ENCODE results near the gene TMC6. TPM values are rescaled to one million over a fixed set of nuclear protein-coding genes. Genes with fewer than 3 reads are reported as not detected.

TMC6 gene
- total and polyA plus RNA-seq, 2 of the 4 experiments (the other 2 are of a cell fraction) = 0.19 TPM; not detected in 1

- H3K56ac ChIP-seq (ENCODE audit: extremely low read depth, insufficient read depth, low read length) = no peak overlapping the region
- POLR2A ChIA-PET (ENCODE audit: unreplicated experiment) = no interaction called here
- dilution Hi-C loops (cut with HindIII; ENCODE audit: low sequenced_read_pairs, unreplicated experiment) = no loop called here
- in situ Hi-C loops (cut with MboI; ENCODE audit: low sequenced_read_pairs) = no loop called here
- H3K14ac ChIP-seq (replicated peaks; ENCODE audit: low read depth, low read length) = no peak overlapping the region
- no peak overlapping the region for H2BK5ac ChIP-seq (ENCODE audit: low read depth, low read length, poor library complexity, severe bottlenecking)
- no peak overlapping the region for H3K9ac ChIP-seq (ENCODE audit: low read depth, low read length)
- H2AK9ac ChIP-seq (replicated peaks; ENCODE audit: low read depth, low read length, poor library complexity) = no peak overlapping the region
- no peak for DNase-seq
- H3K4me1 ChIP-seq (ENCODE audit: control insufficient read depth, insufficient read depth, low read length) = no peaks in the 10 kb centered on the region
- H3K27me3 ChIP-seq (ENCODE audit: control insufficient read depth, insufficient read depth, low read length) = no peaks in the 10 kb centered on the region
- no peak overlapping the region for H2AFZ ChIP-seq (replicated peaks; ENCODE audit: low read length, poor library complexity)
- BruUV-seq (replicated peaks) = no TSS peak
- intact Hi-C loops (cut with micrococcal nuclease) = no loop called here
- H2BK15ac ChIP-seq (ENCODE audit: low read depth, low read length) = no peak overlapping the region
- WGBS, 2 experiments (ENCODE audit: extremely low coverage in 2 of 2, insufficient read length in 1 of 2) = 90% methylated on average over 4 of the region's 4 CpGs; no CpG with 5 or more reads in 1 of the 2 experiments
- H2AK5ac ChIP-seq (ENCODE audit: low read depth, low read length) = no peak overlapping the region
- H3K36me3 ChIP-seq (ENCODE audit: control insufficient read depth, insufficient read depth, low read length) = peaks cover 7% of the 10 kb centered on the region
- H4K8ac ChIP-seq (ENCODE audit: low read depth in 2 of 2, low read length in 2 of 2) = no peak overlapping the region
- ATAC-seq (ENCODE audit: low read depth) = no peak
- no peak overlapping the region for H4K5ac ChIP-seq (ENCODE audit: low read depth, low read length)
- CTCF ChIA-PET = interaction anchor here (1.0 kb wide), 1 partner anchor 11 kb away, joined by 3 read pairs; no protein-coding TSS in a partner anchor
- H3K27ac ChIP-seq (ENCODE audit: insufficient read depth, low read length) = no peak overlapping the region
- no peak overlapping the region for H2BK20ac ChIP-seq (ENCODE audit: low read depth, low read length)
- H3K4me2 ChIP-seq (ENCODE audit: low read depth, low read length) = no peak overlapping the region
- H4K91ac ChIP-seq (ENCODE audit: insufficient read depth, low read depth, low read length) = no peak overlapping the region
- no peaks in the 10 kb centered on the region for H3K9me1 ChIP-seq (ENCODE audit: insufficient read depth, low read length)
- no peak overlapping the region for H2BK120ac ChIP-seq (ENCODE audit: low read depth, low read length)
- TF ChIP-seq RCOR1 (IDR thresholded peaks at IDR 0.05; ENCODE audit: insufficient replicate concordance, low read length) = no peak
- TF ChIP-seq MAZ (IDR thresholded peaks at IDR 0.05; ENCODE audit: borderline replicate concordance, low read depth, low read length) = no peak
- no peak for TF ChIP-seq CHD1 (IDR thresholded peaks at IDR 0.05; ENCODE audit: low read depth, low read length)
- no peak for TF ChIP-seq ELK1 (IDR thresholded peaks at IDR 0.05; ENCODE audit: borderline replicate concordance, low read depth, low read length)
- TF ChIP-seq NFE2L2 (IDR thresholded peaks at IDR 0.05; ENCODE audit: low read depth, low read length) = no peak
- TF ChIP-seq RAD21 (IDR thresholded peaks at IDR 0.05; ENCODE audit: low read length) = no peak
- TF ChIP-seq POLR2A (IDR thresholded peaks at IDR 0.05; ENCODE audit: low read depth, low read length) = no peak
- TF ChIP-seq FOS (IDR thresholded peaks at IDR 0.05; ENCODE audit: low read depth, low read length) = no peak
- no peak for TF ChIP-seq CEBPB (IDR thresholded peaks at IDR 0.05; ENCODE audit: low read depth, low read length)
- no peak for TF ChIP-seq USF2 (IDR thresholded peaks at IDR 0.05; ENCODE audit: low read depth, low read length)
- no peak overlapping the region for H3K18ac ChIP-seq (ENCODE audit: low read depth, low read length)
- no peak overlapping the region for H3K4ac ChIP-seq (ENCODE audit: low read depth, low read length)
- H4K20me1 ChIP-seq (ENCODE audit: insufficient read depth, low read length) = no peaks in the 10 kb centered on the region
- H3K79me1 ChIP-seq (ENCODE audit: low read depth in 1 of 2, low read length in 2 of 2) = peaks cover 0 to 11% of the 10 kb centered on the region in 2 experiments; a peak in 2 of 4 replicates
- no peaks in the 10 kb centered on the region for H3K9me3 ChIP-seq (ENCODE audit: control insufficient read depth, insufficient read depth, low read length)
- H3K23ac ChIP-seq (ENCODE audit: low read depth, low read length) = no peak overlapping the region
- no peak overlapping the region for H3K4me3 ChIP-seq (ENCODE audit: insufficient read depth, low read depth, low read length)
Observed at GRCh38 chr17:78064708-78065107, 63.8 kb downstream of the TMC6 start.

Measured in IMR-90 (cell line).